Right ventricle myocardium superior (tissue), 1 donor: ENCODE data around the gene KAZALD1. TPM values are rescaled to one million over a fixed set of nuclear protein-coding genes. Genes with fewer than 3 reads are reported as not detected.

Experiments
- ATAC-seq: fragments of 200-7000 bp; cut with Tn5 transposase; one replicate; pipeline ENCODE4 v1.9.1; 2020; ENCODE audit warnings: mild to moderate bottlenecking; ENCODE audit not compliant: poor library complexity
- DNase-seq: peaks from one replicate; pipeline ENCODE4 v3.0.0-alpha.2; 2020
- intact Hi-C: fragments of 100-400 bp; cut with DNase I; formaldehyde crosslinking; loops from one replicate; pipeline ENCODE4 v1.11.2; 2022
- total RNA-seq: library from RNA; stranded (reverse); fragmentation: NEBNext Ultra II Directional; extraction: Animal tissue kit (Norgen Biotek cat#: 25700); gene quantifications from one replicate; pipeline ENCODE4 v1.2.1, GENCODE V29; 2021
- donor health status: DM: no; HTN: yes; CAD: no; lungs with severe emphysema.

The KAZALD1 gene
- total RNA-seq, 1 donor from 2014 or later = 5.0 TPM

- DNase-seq = no peak
- ATAC-seq = no peak
- intact Hi-C loops = no loop called here
Measured at GRCh38 chr10:101107771-101108170, 46.0 kb downstream of the KAZALD1 start.

- DNase-seq (no peak), ATAC-seq (no peak)
- intact Hi-C loops = no loop called here
Measured at GRCh38 chr10:101110856-101111523, 49.2 kb downstream of the KAZALD1 start.

- ATAC-seq (no peak), DNase-seq (no peak)
- intact Hi-C loops = no loop called here
Measured at GRCh38 chr10:101111547-101111946, 49.8 kb downstream of the KAZALD1 start.

- DNase-seq (no peak), ATAC-seq (no peak)
- intact Hi-C loops = no loop called here
Measured at GRCh38 chr10:101112799-101113594, 51.2 kb downstream of the KAZALD1 start.

GRCh38 chr10:101113890-101114403 is 52.2 kb downstream of the KAZALD1 start:
- DNase-seq (no peak), ATAC-seq (no peak)
- intact Hi-C loops = no loop called here

- no peak for DNase-seq
- intact Hi-C loops = no loop called here
- ATAC-seq = no peak
Measured at GRCh38 chr10:101114646-101115045, 52.9 kb downstream of the KAZALD1 start.

Other genes starting within 250 kb of the KAZALD1 start
- gene SLF2, start 149.0 kb upstream of the KAZALD1 start, total RNA-seq = 15.0 TPM
- gene SEMA4G, start 92.5 kb upstream of the KAZALD1 start, total RNA-seq = 0.86 TPM
- 55.4 TPM for gene MRPL43, start 74.5 kb upstream of the KAZALD1 start, total RNA-seq
- gene TWNK, start 74.4 kb upstream of the KAZALD1 start, total RNA-seq = 6.4 TPM
- 39.1 TPM for gene LZTS2, start 62.2 kb upstream of the KAZALD1 start, total RNA-seq
- gene PDZD7, start 30.9 kb upstream of the KAZALD1 start, total RNA-seq = 0.38 TPM
- 11.4 TPM for gene SFXN3, start 30.8 kb upstream of the KAZALD1 start, total RNA-seq
- not detected for gene TLX1, start 69.3 kb downstream of the KAZALD1 start, total RNA-seq
- gene LBX1, start 167.5 kb downstream of the KAZALD1 start, total RNA-seq = not detected